Measurements from ENCODE around the gene NMUR1. TPM values are rescaled to one million over a fixed set of nuclear protein-coding genes. Genes with fewer than 3 reads are reported as not detected.
A peak's percentile ranks its signal among the peaks of the same experiment; 100 is the strongest.
"Not testable (repeated sequence)": the region's sequence is repeated elsewhere in the genome, so short reads cannot be mapped to it uniquely, and the experiment has no call there.

NMUR1 gene
- total and polyA plus RNA-seq, 9 donors: 0.10 to 0.56 (median 0.31) TPM; not detected in 4

DNA sequence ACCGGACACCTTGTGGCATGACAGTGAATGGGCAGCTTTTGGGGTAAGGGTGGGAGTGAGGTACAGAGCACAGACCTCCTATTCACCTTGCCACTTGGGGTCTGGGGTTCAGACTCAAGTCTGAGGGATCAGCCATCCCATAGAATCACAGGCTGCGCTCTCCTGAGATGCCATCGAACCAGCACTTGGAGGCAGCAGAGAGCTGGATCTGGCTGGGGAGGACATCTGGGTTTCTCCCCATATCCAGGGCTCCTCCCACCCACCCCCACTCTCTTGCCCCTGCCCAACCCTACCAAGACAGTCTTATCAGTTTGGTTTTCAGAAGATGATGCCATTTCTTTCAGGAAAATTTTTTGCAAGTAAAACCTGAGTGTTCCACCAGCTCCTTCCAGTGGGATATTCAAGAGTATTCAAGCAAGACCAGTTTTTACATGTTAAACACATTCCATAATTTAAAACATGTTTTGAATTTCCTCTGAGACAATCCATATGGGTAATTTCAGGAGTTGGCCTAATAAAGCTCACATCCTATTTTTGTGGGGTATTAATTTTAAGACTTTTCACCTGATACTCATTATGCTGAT, 33.2 kb upstream of the NMUR1 start:
- intact Hi-C loops (cut with DNase I): loop anchor here in 2 of 4 donors (5.0 kb wide), 2 partner anchors 34 to 39 kb away; no protein-coding TSS in a partner anchor
- no peak overlapping the region for H3K4me3 ChIP-seq
- no peaks in the 10 kb centered on the region for H3K4me1 ChIP-seq (ENCODE audit: insufficient read depth)
- H3K27me3 ChIP-seq: no peaks in the 10 kb centered on the region
- H3K9me3 ChIP-seq: no peaks in the 10 kb centered on the region
- DNase-seq: peak; percentile 29 to 58 (median 46)
- no peaks in the 10 kb centered on the region for H3K36me3 ChIP-seq
- TF ChIP-seq POLR2A (IDR thresholded peaks at IDR 0.05) (no peak), CTCF (IDR thresholded peaks at IDR 0.05) (peak in 1 of 3 donors; percentile 27), EP300 (IDR thresholded peaks at IDR 0.05) (no peak)
- 8 to 18% (median 15%) methylated on average over 3 of the region's 3 CpGs for WGBS, 3 donors
- no peak overlapping the region for H3K27ac ChIP-seq

GRCh38 chr2:231557571-231558217, 27.4 kb upstream of the NMUR1 start:
- H3K27ac ChIP-seq: peak overlapping the region in 1 of 2 donors; percentile 22
- WGBS, 3 donors: 25 to 34% (median 32%) methylated on average over 11 of the region's 11 CpGs
- H3K4me3 ChIP-seq: no peak overlapping the region
- DNase-seq: peak; percentile 48 to 72 (median 64)
- no peaks in the 10 kb centered on the region for H3K9me3 ChIP-seq
- TF ChIP-seq EP300 (IDR thresholded peaks at IDR 0.05) (no peak), POLR2A (IDR thresholded peaks at IDR 0.05) (no peak), CTCF (IDR thresholded peaks at IDR 0.05) (peak in 2 of 3 donors; percentile 28 to 30)
- intact Hi-C loops (cut with DNase I): loop anchor here (2.0 to 10.0 kb wide), 3 partner anchors 35 to 75 kb away; no protein-coding TSS in a partner anchor
- no peaks in the 10 kb centered on the region for H3K36me3 ChIP-seq
- peaks cover 18% of the 10 kb centered on the region for H3K4me1 ChIP-seq (ENCODE audit: insufficient read depth)
- H3K27me3 ChIP-seq: no peaks in the 10 kb centered on the region

- Histone ChIP-seq H3K27ac (no peak overlapping the region), H3K27me3 (no peaks in the 10 kb centered on the region), H3K4me1 (ENCODE audit: insufficient read depth) (peaks cover 18% of the 10 kb centered on the region), H3K36me3 (no peaks in the 10 kb centered on the region), H3K4me3 (no peak overlapping the region), H3K9me3 (no peaks in the 10 kb centered on the region)
- no peak for DNase-seq
- intact Hi-C loops (cut with DNase I): loop anchor here (2.0 to 10.0 kb wide), 3 partner anchors 35 to 74 kb away; no protein-coding TSS in a partner anchor
- TF ChIP-seq CTCF (IDR thresholded peaks at IDR 0.05): no peak
- TF ChIP-seq POLR2A (IDR thresholded peaks at IDR 0.05): no peak
- no peak for TF ChIP-seq EP300 (IDR thresholded peaks at IDR 0.05)
- 77 to 84% (median 78%) methylated on average over 7 of the region's 7 CpGs for WGBS, 3 donors
Measured at GRCh38 chr2:231556981-231557380, 26.7 kb upstream of the NMUR1 start.

GRCh38 chr2:231556496-231556895, 26.3 kb upstream of the NMUR1 start:
- H3K4me1 ChIP-seq (ENCODE audit: insufficient read depth): peaks cover 18% of the 10 kb centered on the region
- H3K9me3 ChIP-seq, H3K27me3 ChIP-seq, H3K36me3 ChIP-seq, H3K4me3 ChIP-seq, DNase-seq, H3K27ac ChIP-seq: not testable (repeated sequence)
- 89 to 95% (median 91%) methylated on average over 8 of the region's 8 CpGs for WGBS, 3 donors
- intact Hi-C loops (cut with DNase I): loop anchor here (2.0 to 10.0 kb wide), 3 partner anchors 34 to 74 kb away; no protein-coding TSS in a partner anchor
